Skin of body (tissue), 2 donors: Measurements from ENCODE around the gene MPHOSPH9. TPM values are rescaled to one million over a fixed set of nuclear protein-coding genes. Genes with fewer than 3 reads are reported as not detected.
"Not testable (repeated sequence)": the region's sequence is repeated elsewhere in the genome, so short reads cannot be mapped to it uniquely, and the experiment has no call there.

Experiments used
- DNase-seq: peaks from one replicate; lab custom pipeline; 2025; lab: John Stamatoyannopoulos, UW
- total RNA-seq: library from RNA; depleted of rRNA; stranded (reverse); fragments of >200 nt; gene quantifications from one replicate; pipeline ENCODE4 v1.2.3, GENCODE V29; 2014

MPHOSPH9 gene
- total RNA-seq, 1 donor from 2014 or later = 39.1 TPM

DNA sequence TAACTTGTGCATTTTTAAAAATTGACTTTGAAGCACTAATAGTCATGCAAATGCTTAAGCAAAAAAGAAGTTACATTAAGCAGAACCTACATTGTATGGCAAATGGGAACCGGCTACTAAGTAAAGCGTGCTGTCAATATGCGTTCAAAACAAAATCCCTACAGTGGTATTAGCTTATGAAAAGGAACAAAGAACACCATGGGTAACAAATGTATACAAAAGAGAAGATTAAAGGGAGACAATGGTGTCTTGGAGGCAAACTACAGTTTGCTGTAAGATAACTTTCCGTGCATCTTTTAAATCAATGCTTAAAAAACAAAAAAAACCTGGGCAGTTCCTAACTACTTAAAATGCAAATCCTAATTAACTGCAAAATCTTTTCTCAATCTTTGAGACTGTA lies 28.3 kb upstream of the MPHOSPH9 start:
- DNase-seq = no peak

DNA sequence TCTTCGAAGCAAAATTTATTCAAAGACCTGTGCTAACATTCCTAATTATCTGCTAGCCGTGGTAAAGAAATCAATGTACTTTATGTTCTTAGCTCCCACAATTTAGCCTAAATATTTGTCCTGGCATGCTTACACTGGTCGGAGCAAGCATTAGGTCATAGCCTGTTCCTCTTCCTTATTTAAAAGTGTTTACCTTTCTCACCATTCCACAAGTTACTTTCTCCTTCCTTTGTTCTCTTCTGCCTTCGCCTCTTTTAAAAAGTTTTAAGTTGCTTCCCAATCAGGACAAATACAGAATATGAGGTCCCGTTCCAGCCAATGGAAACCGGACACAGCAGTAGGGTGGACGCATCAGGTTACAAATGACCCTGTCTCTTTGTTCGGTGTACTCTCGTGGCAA lies 27.1 kb upstream of the MPHOSPH9 start:
- no peak for DNase-seq

DNA sequence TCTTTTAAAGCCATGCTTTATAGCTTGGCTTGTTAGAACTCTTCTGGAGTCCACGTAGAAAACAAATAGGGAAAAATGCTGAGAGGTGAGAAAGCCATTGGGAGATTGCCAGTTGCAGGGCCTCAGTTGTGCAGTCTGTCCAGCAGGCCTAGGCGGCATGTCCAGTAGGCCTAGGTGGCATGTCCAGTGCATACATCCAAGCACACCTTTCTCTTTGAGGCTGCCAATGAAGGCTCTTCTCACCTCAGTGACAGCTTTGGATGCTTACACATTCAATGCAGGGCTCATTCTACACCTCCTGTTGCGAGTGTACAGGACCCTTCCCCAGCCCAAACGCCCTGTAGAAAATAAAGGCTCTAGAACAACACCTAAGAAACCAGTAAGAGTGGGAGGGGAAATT lies 25.7 kb upstream of the MPHOSPH9 start:
- no peak for DNase-seq

DNA sequence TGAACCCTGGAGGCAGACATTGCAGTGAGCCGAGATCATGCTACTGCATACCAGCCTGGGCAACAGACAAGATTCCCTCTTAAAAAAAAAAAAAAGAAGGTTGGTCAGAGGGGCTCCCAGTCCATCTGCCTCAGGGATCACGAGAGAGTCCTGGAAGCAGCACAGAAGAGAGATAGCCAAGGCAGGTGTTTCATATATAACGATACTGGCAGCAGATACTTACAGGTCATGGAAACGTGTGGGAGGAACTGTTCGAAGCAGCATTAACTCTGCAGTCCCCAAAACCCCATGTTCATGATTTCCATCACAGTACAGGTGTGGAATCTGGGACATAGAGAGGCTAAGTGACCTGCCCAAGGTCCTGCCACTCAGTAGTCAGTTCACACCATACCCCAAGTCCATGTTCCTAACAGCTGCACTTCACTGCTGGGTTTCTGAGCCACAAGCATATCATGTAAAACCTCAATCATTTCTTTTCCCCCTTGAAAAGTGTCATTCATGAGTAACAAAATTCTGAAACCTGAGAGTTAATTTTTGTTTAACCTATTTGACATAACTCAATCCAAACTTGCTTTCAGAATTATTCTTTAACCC lies 22.0 kb upstream of the MPHOSPH9 start:
- DNase-seq = no peak

DNA sequence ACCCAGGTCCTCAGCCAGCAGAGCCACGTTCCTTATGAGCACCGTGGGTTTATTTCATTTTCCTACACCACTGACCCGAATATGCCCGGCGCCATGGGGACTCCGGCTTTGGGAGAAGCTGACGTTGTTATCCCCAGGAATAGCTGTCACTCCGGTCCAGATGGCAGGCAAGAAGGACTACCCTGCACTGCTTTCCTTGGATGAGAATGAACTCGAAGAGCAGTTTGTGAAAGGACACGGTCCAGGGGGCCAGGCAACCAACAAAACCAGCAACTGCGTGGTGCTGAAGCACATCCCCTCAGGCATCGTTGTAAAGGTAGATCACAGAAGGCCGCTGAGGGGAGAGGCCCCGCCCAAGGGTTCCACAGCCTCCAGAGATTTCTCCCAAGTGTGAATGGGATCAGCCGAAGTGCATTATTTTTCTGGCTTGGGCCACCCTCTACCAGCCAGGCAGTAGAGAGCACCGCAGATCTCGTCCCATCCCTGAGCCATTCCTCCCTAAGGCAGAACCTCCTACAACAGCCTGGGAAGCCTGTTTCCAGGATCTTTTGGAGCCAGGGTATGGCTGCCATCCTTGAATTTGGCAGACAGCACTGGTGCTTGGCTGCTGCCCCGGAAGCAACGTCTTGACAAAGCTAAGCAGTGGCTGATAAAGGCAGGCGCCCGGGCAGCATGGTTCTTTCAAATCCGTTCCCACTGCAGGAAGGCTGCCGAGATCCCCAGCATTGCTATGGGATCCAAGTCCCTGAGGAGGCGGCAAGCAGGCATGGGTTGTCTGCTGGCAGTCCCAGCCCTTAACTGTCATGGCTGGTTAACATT lies 20.9 kb upstream of the MPHOSPH9 start:
- DNase-seq = no peak

DNA sequence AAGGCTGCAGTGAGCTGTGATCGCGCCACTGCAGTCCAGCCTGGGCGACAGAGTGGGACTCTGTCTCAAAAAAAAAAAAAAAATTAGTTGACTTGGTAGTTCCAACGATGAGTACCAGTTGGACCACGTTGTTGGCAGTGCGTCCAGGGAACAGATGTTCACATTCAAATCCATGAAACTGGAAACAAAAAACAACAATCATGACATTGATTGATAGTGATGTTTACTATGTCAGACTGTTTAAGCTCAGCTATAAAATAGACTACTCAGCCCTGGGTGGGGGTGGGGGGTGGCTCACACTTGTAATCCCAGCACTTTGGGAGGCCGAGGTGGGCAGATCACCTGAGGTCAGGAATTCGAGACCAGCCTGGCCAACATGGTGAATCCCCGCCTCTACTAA lies 19.4 kb upstream of the MPHOSPH9 start:
- DNase-seq = not testable (repeated sequence)

DNA sequence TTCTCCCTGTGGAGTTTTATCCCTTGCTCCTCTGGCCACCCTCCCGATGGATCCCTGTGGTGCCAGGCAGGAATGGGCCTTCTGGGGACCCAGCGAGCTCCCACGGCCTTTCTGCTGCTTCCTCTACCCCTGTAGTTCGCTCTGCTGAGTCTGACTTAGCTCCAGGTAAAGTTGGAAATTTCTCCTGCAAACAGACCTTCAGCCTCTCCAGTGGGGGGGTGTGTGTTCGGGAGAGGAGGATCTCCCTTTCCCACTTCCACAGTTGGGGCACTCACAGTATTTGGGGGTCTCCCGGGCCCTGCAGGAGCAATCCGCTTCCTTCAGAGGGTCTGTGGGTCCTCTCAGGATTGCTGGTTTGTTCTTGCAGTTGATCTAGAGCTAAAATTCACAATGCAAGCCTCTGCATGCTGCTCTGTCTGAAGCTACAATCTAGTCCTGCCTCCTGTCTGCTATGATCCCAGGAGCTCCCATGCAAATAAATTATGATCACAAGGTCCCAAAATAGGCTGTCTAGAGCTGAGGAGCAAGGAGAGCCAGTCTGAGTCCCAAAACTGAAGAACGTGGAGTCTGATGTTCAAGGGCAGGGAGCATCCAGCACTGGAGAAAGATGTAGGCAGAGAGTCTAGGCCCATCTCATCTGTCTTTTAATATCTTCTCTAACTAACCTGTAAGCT lies 18.6 kb upstream of the MPHOSPH9 start:
- no peak for DNase-seq

DNA sequence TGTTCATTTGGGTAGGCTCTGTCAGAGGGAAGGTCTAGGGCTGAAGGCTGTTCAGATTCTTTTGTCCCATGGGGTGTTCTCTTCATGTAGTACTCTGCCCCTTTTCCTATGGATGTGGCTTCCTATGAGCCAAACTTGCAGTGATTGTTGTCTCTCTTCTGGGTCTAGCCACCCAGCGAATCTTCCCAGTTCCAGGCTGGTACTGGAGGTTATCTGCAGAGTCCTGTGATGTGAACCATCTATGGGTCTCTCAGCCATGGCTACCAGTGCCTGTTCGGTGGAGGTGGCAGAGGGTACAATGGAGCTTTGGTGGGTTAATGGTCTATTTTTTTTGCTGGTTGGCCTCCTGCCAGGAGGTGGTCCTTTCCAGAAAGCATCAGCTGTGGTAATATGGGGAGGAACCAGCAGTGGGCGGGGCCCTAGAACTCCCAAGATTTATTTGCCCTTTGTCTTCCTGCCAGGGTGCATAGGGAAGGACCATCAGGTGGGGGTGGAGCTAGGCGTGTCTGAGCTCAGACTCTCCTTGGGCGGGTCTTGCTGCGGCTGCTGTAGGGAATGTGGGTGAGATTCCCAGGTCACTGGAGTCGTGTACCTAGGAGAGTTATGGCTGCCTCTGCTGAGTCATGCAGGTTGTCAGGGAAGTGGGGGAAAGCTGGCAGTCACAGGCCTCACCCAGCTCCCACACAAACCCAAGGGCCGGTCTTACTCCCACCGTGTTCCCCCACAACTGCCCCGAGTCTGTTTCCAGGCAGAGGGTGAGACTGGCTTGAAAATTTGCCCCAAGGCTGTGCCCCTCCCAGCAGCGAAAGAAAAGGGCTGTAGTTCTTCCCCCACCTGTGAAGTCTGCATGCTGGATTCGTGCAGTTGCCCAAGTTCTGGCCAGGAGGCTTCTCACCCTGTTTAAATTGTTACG lies 17.8 kb upstream of the MPHOSPH9 start:
- DNase-seq = no peak

DNA sequence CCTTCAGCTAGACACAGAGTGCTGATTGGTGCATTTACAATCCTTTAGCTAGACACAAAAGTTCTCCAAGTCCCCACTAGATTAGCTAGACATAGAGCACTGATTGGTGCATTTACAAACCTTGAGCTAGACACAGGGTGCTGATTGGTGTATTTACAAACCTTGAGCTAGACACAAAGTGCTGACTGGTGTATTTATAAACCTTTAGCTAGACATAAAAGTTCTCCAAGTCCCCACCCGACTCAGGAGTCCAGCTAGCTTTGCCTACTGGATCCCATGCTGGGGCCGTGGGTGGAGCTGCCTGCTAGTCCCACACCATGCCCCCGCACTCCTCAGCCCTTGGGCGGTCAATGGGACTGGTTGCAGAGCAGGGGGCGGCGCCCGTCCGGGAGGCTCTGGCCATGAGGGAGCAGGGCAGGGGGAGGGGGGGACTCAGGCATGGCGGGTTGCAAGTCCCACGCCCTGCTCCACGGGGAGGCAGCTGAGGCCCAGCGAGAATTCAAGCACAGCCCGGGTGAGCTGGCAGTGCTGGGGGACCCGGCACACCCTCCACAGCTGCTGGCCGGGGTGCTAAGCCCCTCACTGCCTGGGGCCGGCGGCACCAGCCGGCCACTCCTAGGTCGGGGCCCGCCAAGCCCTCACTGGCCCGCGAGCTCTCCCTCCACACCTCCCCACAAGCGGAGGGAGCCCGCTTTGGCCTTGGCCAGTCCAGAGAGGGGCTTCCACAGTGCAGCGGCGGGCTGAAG lies 16.2 kb upstream of the MPHOSPH9 start:
- DNase-seq = not testable (repeated sequence)

DNA sequence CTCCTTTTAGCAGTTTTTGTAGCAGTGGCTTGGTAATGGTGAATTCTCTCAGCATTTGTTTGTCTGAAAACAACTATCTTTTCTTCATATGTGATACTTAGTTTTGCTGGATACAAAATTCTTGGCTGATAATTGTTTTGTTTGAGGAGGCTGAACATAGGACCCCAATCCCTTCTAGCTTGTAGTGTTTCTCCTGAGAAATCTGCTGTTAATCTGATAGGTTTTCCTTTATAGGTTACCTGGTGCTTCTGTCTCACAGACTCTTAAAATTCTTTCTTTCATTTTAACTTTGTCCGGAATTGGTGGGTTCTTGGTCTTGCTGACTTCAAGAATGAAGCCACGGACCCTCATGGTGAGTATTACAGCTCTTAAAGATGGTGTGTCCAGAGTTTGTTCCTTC lies 15.2 kb upstream of the MPHOSPH9 start:
- not testable (repeated sequence) for DNase-seq

DNA sequence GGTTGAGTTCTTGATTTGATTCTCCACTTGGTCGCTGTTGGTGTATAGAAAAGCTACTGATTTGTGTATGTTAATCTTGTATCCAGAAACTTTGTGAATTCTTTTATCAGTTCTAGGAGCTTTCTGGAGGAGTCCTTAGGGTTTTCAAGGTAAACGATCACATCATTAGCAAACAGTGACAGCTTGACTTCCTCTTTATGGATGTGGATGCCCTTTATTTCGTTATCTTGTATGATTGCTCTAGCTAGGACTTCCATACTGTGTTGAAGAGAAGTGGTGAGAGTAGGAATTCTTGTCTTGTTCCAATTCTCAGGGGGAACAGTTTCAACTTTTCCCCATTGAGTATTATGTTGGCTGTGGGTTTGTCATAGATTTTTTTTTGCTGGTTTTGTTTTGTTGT lies 12.7 kb upstream of the MPHOSPH9 start:
- no peak for DNase-seq

DNA sequence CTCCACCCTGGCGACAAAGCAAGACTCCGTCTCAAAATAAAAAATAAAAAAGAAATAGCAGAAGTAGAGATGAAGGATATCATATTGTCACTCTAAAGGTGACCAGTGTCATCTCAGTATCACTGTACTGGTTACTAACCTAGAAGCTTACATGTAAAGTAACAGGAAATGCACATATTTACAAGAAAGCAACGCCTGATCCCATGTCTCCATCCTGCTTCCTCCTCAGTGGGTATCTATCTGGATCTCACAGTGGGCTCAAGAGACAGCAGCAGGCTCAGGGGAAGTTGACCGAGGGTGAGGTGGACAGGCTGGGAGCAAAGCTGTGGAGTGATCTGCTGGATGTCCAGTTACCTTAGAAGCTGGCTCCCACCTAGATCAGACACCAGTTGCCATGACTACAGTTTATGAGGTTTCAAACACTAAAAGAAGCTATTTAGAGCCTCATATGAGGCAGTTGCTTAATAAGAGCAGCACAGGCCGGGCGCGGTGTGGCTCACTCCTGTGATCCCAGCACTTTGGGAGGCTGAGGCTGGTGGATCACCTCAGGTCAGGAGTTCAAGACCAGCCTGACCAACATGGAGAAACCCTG lies 10.8 kb upstream of the MPHOSPH9 start:
- DNase-seq = no peak

DNA sequence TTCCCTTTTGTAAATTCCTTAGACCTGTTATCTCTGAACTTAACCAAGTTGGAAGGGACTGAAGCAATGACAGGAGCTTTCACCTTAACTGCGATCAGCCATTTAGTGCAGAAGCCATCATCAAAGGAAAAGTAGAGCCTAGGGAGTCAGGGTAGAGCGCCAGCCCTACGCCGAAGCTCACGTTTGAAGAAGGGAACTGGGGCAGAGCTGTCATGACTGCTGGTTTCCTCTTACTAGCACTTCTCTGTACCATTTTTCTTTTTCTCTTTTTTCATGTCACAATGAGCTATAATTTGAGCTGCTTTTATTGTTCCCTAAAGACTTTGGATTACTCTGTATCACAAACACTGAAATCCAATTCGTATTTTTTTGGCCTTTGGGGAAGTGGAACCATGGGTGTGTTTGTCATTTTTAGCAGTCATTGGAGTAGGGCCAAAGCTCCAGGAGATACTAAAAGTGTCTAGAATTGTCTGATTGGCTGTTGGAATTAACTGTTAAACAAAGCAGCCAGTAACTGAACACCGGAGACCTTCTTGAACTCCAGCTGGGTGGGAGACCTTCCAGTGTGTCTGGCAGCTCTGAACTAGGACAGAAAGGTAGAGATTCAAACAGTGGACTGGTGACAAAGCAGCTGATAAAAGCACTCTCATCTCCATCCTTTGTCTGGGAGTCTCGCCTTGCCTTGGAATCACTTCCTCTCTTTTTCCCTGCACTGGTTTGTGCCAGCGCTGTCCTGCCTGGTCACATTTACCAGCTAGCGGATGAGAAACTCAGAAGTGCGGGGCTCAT lies 9.4 kb upstream of the MPHOSPH9 start:
- no peak for DNase-seq

DNA sequence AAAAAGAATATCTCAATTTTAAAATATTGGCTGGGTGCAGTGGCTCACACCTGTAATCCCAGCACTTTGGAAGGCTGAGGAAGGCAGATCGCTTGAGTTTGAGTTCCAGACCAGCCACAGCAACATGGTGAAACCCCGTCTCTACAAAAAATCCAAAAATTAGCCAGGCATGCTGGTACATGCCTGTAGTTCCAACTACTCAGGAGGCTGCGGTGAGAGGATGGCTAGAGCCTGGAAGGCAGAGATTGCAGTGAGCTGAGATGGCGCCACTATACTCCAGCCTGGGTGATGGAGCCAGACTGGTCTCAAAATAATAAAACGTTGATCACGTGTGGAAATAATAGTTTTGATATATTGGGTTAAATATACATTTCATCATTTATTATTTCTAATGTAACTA lies 6.0 kb upstream of the MPHOSPH9 start:
- DNase-seq = no peak

DNA sequence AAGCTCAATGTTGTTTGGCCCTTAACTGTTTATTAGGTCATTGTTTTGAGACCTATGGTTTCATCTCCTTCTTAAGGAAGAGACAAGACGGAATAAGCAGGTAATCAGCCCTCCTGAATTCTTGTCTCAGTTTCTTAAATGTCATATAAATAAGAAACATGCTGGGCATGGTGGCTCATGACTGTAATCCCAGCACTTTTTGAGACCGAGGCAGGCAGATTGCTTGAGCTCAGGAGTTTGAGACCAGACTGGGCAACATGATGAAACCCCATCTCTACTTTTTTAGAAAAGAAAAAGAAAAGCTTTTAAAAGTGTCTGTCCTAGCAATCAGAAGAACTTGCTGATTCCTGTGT lies 5.4 kb upstream of the MPHOSPH9 start:
- DNase-seq = no peak

DNA sequence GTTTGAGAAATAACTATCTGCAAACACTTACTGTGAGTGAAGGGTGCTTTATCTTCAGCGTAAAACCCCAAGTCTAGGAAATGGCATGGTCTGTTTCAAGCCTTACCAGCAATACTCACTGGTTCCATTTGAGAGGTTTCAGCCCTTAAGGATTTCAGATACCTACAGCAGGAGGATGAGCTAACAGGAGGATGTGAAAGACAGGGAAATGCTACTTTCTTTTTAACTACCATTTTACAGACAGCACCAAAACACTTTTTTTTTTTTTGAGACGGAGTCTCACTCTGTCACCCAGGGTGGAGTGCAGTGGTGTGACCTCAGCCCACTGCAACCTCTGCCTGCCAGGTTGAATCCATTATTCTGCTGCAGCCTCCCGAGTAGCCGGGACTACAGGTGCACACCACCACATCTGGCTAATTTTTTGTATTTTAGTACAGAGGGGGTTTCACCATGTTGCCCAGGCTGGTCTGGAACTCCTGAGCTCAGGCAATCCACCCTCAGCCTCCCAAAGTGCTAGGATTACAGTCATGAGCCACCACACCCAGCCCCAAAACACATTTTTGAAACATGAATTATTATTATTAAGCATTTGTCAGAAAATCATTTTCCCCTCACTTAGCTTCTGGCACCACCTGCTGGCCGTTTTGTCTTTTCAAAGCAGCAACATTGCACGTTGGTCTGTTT lies 4.8 kb upstream of the MPHOSPH9 start:
- peak; percentile 50 for DNase-seq

DNA sequence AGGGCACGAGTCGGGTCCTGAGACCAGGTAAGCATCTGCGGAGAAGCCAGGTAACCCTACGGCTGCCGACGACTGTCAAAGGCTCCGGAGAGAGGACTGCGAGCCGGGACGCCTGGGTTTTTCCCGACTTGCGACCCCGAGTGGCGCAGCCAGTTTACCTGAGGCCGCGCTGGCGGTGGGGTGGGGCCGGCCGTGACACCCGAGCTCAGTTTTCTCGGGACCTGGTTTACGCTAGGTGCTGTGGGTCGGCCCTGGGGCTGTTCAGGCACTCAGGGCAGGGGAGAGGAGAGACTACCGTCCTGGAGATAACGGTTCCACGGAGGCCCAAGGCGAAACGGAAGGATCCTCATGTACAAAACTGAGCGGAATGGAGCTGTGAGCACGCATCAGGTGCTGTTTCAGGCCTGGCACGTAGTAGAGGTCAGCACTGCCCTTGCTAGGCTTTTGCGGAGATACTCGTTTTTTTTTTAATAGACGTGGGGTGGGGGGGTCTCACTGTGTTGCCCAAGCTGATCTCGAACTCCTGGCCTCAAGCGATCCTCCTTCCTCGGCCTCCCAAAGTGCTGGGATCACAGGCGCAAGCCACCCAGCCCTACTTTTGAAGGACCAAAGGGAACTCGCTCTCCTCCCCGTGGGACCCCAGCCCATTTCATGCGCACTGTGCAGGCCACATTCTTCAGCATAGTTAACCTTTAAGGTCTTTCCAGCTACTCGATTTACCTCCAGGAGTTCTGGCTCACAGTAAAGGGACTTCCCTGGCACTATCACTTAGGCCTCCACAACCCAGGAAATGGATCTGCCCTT lies 766 bp upstream of the MPHOSPH9 start:
- DNase-seq = no peak

DNA sequence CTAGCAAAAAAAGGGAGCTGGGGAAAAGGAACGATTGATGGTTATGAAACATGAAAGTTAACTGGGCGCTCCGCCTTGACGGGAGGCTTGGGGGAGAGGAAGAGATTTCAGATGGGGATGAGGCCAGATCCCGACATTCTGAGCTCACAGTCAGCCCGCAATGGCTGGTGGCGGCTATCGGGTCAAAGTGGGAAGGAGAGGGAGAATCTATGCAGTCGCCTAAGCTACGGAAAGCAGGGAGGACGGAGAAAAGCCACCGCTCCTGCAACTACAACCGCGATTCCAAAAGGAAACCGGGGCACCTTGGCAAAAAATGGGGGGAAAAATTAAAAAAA lies 502 bp downstream of the MPHOSPH9 start:
- DNase-seq = no peak
